H1 (cell line): ENCODE measurements around the gene RAD54L. TPM values are rescaled to one million over a fixed set of nuclear protein-coding genes. Genes with fewer than 3 reads are reported as not detected.

Experiments used
- CTCF ChIA-PET: fragments of 300-600 bp; sonication (Branson Sonifier 250); formaldehyde crosslinking; loops from one replicate; lab custom pipeline; 2021; ENCODE audit not compliant: partially characterized antibody; lab: Charles Lee
- POLR2A ChIA-PET: fragments of 300-600 bp; sonication (Branson Sonifier 250); formaldehyde crosslinking; loops from one replicate; lab custom pipeline; 2021; ENCODE audit warnings: inconsistent platforms; ENCODE audit not compliant: partially characterized antibody; lab: Charles Lee
- DNase-seq, 2 experiments: peaks; one replicate each; pipeline versions ENCODE4 v3.0.0 to v3.0.0-alpha.2; 2010 to 2022; ENCODE audit warnings: low spot score in 2 of 2, low read depth in 1 of 2, mixed read lengths in 1 of 2
- FAIRE-seq: peaks from 2 replicates; lab custom pipeline; 2011; peaks lifted over from hg19 to GRCh38; lab: Jason Lieb, UNC
- H2AFZ ChIP-seq: 2 replicates; pipeline ENCODE4 v1.8.1; 2012; ENCODE audit warnings: low read length, inconsistent platforms
- H2AK5ac ChIP-seq: 2 replicates; pipeline ENCODE4 v1.6.1; 2013; ENCODE audit warnings: low read depth, low read length
- H2BK120ac ChIP-seq: replicated peaks from 2 replicates; pipeline ENCODE3; 2013; ENCODE audit warnings: low read depth, low read length, inconsistent platforms
- H2BK12ac ChIP-seq: 2 replicates; pipeline ENCODE4 v1.6.1; 2013; ENCODE audit warnings: low read depth, low read length
- H2BK15ac ChIP-seq: 2 replicates; pipeline ENCODE4 v1.6.1; 2013; ENCODE audit warnings: low read length
- H2BK20ac ChIP-seq: 2 replicates; pipeline ENCODE4 v1.6.1; 2013; ENCODE audit warnings: low read length
- H2BK5ac ChIP-seq: 2 replicates; pipeline ENCODE4 v1.6.1; 2013; ENCODE audit warnings: low read depth, low read length
- H3K14ac ChIP-seq: 2 replicates; pipeline ENCODE4 v1.6.1; 2013; ENCODE audit warnings: inconsistent platforms; ENCODE audit not compliant: insufficient read length
- H3K18ac ChIP-seq: 2 replicates; pipeline ENCODE4 v1.6.1; 2013; ENCODE audit warnings: low read length; ENCODE audit errors: extremely low read depth
- H3K23ac ChIP-seq: 2 replicates; pipeline ENCODE4 v1.6.1; 2013; ENCODE audit warnings: inconsistent platforms; ENCODE audit not compliant: insufficient read length
- H3K23me2 ChIP-seq: 2 replicates; pipeline ENCODE4 v1.6.1; 2013; ENCODE audit warnings: low read depth, low read length
- H3K27ac ChIP-seq: 2 replicates; pipeline ENCODE4 v1.6.1; 2011; ENCODE audit warnings: low read depth, low read length, inconsistent platforms
- H3K27me3 ChIP-seq, 4 experiments: replicated peaks in 1 of 4; 1 replicate in 1 of 4; 2 replicates in 3 of 4; pipeline versions ENCODE4 v1.6.1 to v1.8.1; 2011 to 2013; ENCODE audit warnings: low read length in 3 of 4, mild to moderate bottlenecking in 3 of 4, inconsistent platforms in 2 of 4, mixed read lengths in 2 of 4, moderate library complexity in 1 of 4; ENCODE audit not compliant: control insufficient read depth in 3 of 4, insufficient read depth in 3 of 4; ENCODE audit errors: extremely low read depth in 1 of 4
- H3K36me3 ChIP-seq, 4 experiments: 2 replicates each; pipeline versions ENCODE4 v1.6.1 to v1.8.1; 2011 to 2013; ENCODE audit warnings: mild to moderate bottlenecking in 4 of 4, low read length in 3 of 4, moderate library complexity in 2 of 4, control low read depth in 1 of 4, inconsistent platforms in 1 of 4; ENCODE audit not compliant: insufficient read depth in 4 of 4, control insufficient read depth in 2 of 4
- H3K4ac ChIP-seq: replicated peaks from 2 replicates; pipeline ENCODE3; 2013; ENCODE audit warnings: low read length, low read depth, mixed read lengths, inconsistent platforms; ENCODE audit not compliant: insufficient read length
- H3K4me1 ChIP-seq, 4 experiments: replicated peaks in 1 of 4; 1 replicate in 1 of 4; 2 replicates in 3 of 4; pipeline versions ENCODE4 v1.6.1 to v1.8.1; 2011 to 2013; ENCODE audit warnings: low read length in 3 of 4, inconsistent platforms in 2 of 4, mixed read lengths in 1 of 4; ENCODE audit not compliant: insufficient read depth in 4 of 4, control insufficient read depth in 3 of 4
- H3K4me2 ChIP-seq, 2 experiments: 2 replicates each; pipeline versions ENCODE4 v1.6.1 to v1.8.1; 2011 to 2013; ENCODE audit warnings: low read depth in 2 of 2, low read length in 2 of 2, control low read depth in 1 of 2, inconsistent platforms in 1 of 2, mild to moderate bottlenecking in 1 of 2; ENCODE audit not compliant: insufficient read depth in 1 of 2
- H3K4me3 ChIP-seq, 4 experiments: fragments of 200-600, 300-600 bp in 1 of 4; sonication (generic), shearing (Covaris generic), sonication (Bioruptor Twin) in 1 of 4; 2 replicates each; pipeline versions ENCODE4 v1.5.1 to v1.8.1; 2011 to 2016; ENCODE audit warnings: low read length in 4 of 4, low read depth in 3 of 4, control low read depth in 2 of 4, inconsistent platforms in 2 of 4, mild to moderate bottlenecking in 2 of 4, mixed read lengths in 1 of 4, moderate library complexity in 1 of 4; ENCODE audit not compliant: insufficient read depth in 2 of 4; ENCODE audit errors: extremely low read depth in 1 of 4
- H3K56ac ChIP-seq: replicated peaks from 2 replicates; pipeline ENCODE3; 2013; ENCODE audit warnings: low read depth, mild to moderate bottlenecking, mixed read lengths, low read length, inconsistent platforms; ENCODE audit not compliant: insufficient read length
- H3K79me1 ChIP-seq: 2 replicates; pipeline ENCODE4 v1.6.1; 2013; ENCODE audit warnings: low read depth, low read length, control low read depth
- H3K79me2 ChIP-seq, 2 experiments: 2 replicates each; pipeline versions ENCODE4 v1.6.1 to v1.8.1; 2012 to 2013; ENCODE audit warnings: low read length in 2 of 2, mild to moderate bottlenecking in 2 of 2, inconsistent platforms in 1 of 2; ENCODE audit not compliant: insufficient read depth in 2 of 2, control insufficient read depth in 1 of 2
- H3K9ac ChIP-seq, 4 experiments: replicated peaks in 1 of 4; 1 replicate in 1 of 4; 2 replicates in 3 of 4; pipeline versions ENCODE4 v1.6.1 to v1.8.1; 2011 to 2013; ENCODE audit warnings: low read depth in 3 of 4, low read length in 3 of 4, control low read depth in 2 of 4, mild to moderate bottlenecking in 2 of 4, moderate library complexity in 2 of 4, inconsistent platforms in 1 of 4; ENCODE audit errors: extremely low read depth in 1 of 4
- H3K9me3 ChIP-seq, 2 experiments: 2 replicates each; pipeline versions ENCODE4 v1.6.1 to v1.8.1; 2012 to 2013; ENCODE audit warnings: mild to moderate bottlenecking in 2 of 2, moderate library complexity in 2 of 2, control low read depth in 1 of 2, inconsistent platforms in 1 of 2, low read depth in 1 of 2, low read length in 1 of 2, mixed read lengths in 1 of 2; ENCODE audit not compliant: insufficient read depth in 2 of 2
- H4K20me1 ChIP-seq, 2 experiments: replicated peaks in 1 of 2; 2 replicates each; pipeline versions ENCODE3 to v1.8.1; 2011 to 2013; ENCODE audit warnings: inconsistent platforms in 2 of 2, low read length in 2 of 2, mild to moderate bottlenecking in 1 of 2; ENCODE audit not compliant: insufficient read depth in 2 of 2, control insufficient read depth in 1 of 2
- H4K5ac ChIP-seq: 2 replicates; pipeline ENCODE4 v1.6.1; 2013; ENCODE audit warnings: low read length, low read depth, mixed read lengths, inconsistent platforms; ENCODE audit not compliant: insufficient read length
- H4K8ac ChIP-seq: 2 replicates; pipeline ENCODE4 v1.8.0; 2013; ENCODE audit warnings: mild to moderate bottlenecking, moderate library complexity, low read length, inconsistent platforms; ENCODE audit not compliant: insufficient read depth; ENCODE audit errors: extremely low read depth
- H4K91ac ChIP-seq: replicated peaks from 2 replicates; pipeline ENCODE3; 2013; ENCODE audit warnings: low read length, mixed read lengths, inconsistent platforms; ENCODE audit not compliant: insufficient read length
- ATF3 ChIP-seq: IDR thresholded peaks from 2 replicates; pipeline ENCODE4 v1.6.1; 2011; ENCODE audit warnings: low read depth, mild to moderate bottlenecking, low read length; ENCODE audit not compliant: insufficient read depth
- BACH1 ChIP-seq: IDR thresholded peaks from 2 replicates; pipeline ENCODE4 v1.6.1; 2012; ENCODE audit warnings: low read length, improper control_type of control experiment
- CHD1 ChIP-seq: IDR thresholded peaks from 2 replicates; pipeline ENCODE4 v1.6.1; 2012; ENCODE audit warnings: low read depth, low read length, improper control_type of control experiment
- CTBP2 ChIP-seq: IDR thresholded peaks from 2 replicates; pipeline ENCODE4 v1.7.0; 2011; ENCODE audit warnings: borderline replicate concordance, mild to moderate bottlenecking, moderate library complexity, mixed read lengths, low read length; ENCODE audit not compliant: insufficient read depth, insufficient read length
- CTCF ChIP-seq, 3 experiments: IDR thresholded peaks; 1 replicate in 2 of 3; 2 replicates in 1 of 3; pipeline versions ENCODE4 v1.5.1 to v1.6.1; 2011; ENCODE audit warnings: low read length in 3 of 3, mild to moderate bottlenecking in 3 of 3, inconsistent platforms in 2 of 3, low read depth in 1 of 3, moderate library complexity in 1 of 3; ENCODE audit not compliant: insufficient read depth in 1 of 3; ENCODE audit errors: control extremely low read depth in 1 of 3
- E2F6 ChIP-seq: IDR thresholded peaks from 2 replicates; pipeline ENCODE4 v1.6.1; 2012; ENCODE audit warnings: inconsistent platforms
- KDM5A ChIP-seq: fragments of 200-600 bp; IDR thresholded peaks from 2 replicates; pipeline ENCODE4 v1.7.1; 2012; ENCODE audit warnings: mild to moderate bottlenecking, low read length, inconsistent platforms, mixed read lengths
- POLR2AphosphoS5 ChIP-seq: IDR thresholded peaks from 2 replicates; pipeline ENCODE4 v1.6.1; 2011; ENCODE audit warnings: low read depth, low read length
- SAP30 ChIP-seq: fragments of 300-600 bp; sonication (generic); IDR thresholded peaks from 2 replicates; pipeline ENCODE4 v1.7.1; 2012; ENCODE audit warnings: low read length, moderate library complexity, mild to moderate bottlenecking, inconsistent platforms; ENCODE audit not compliant: insufficient read depth, insufficient replicate concordance
- SUZ12 ChIP-seq: fragments of 200-600 bp; sonication (generic); IDR thresholded peaks from 2 replicates; pipeline ENCODE4 v1.6.1; 2012; ENCODE audit warnings: mild to moderate bottlenecking, inconsistent platforms, low read length, moderate library complexity, mixed read lengths
- WGBS, 2 experiments: shearing (Covaris generic) in 1 of 2; methylation state at CpG; one replicate each; pipeline versions ENCODE4 v1.1.6 to v1.1.7; 2013 to 2015; ENCODE audit warnings: low lambda C conversion rate in 2 of 2, mixed read lengths in 2 of 2, inconsistent platforms in 1 of 2, low coverage in 1 of 2, missing lambda C conversion rate in 1 of 2; ENCODE audit not compliant: insufficient replicate concordance in 2 of 2, insufficient coverage in 1 of 2, insufficient read length in 1 of 2; ENCODE audit errors: extremely low coverage in 1 of 2, missing lambda C conversion rate in 1 of 2; 5-methylcytosine and 5-hydroxymethylcytosine counted together
- polyA plus RNA-seq, 7 experiments: library from polyadenylated mRNA; depleted of rRNA in 3 of 7; stranded (reverse) in 5 of 7; unstranded in 2 of 7; fragments of >200 nt in 5 of 7; fragments of 200-250 nt in 2 of 7; gene quantifications; 1 replicate in 5 of 7; 2 replicates in 1 of 7; 4 replicates in 1 of 7; pipeline versions ENCODE4 v1.2.1 to v1.2.3, GENCODE V29; 2011 to 2013; ENCODE audit warnings: missing spikeins in 2 of 7, mixed read lengths in 2 of 7
- total RNA-seq: library from RNA; stranded (reverse); fragmentation: NEBNext Ultra II Directional; extraction: Animal tissue kit (Norgen Biotek cat#: 25700); gene quantifications from 2 replicates; pipeline ENCODE4 v1.2.1, GENCODE V29; 2021

Gene RAD54L
- total and polyA plus RNA-seq, 2 of the 8 experiments (the other 6 are each of a cell fraction or from before 2014, with no cell fraction given) = 43.5 to 50.3 TPM

GRCh38 chr1:46280092-46280491, 32.5 kb downstream of the RAD54L start:
- Histone ChIP-seq H3K4me2 (no peak overlapping the region), H3K79me2 (no peaks in the 10 kb centered on the region), H3K36me3 (peaks cover 24 to 76% (median 45%) of the 10 kb centered on the region in 4 experiments), H4K91ac (no peak overlapping the region), H2BK5ac (no peak overlapping the region), H3K56ac (no peak overlapping the region), H3K4ac (no peak overlapping the region), H2BK12ac (no peak overlapping the region), H4K5ac (no peak overlapping the region), H4K20me1 (peaks cover 2 to 4% of the 10 kb centered on the region in 2 experiments), H3K79me1 (no peaks in the 10 kb centered on the region), H3K23ac (no peak overlapping the region), H3K14ac (no peak overlapping the region), H2BK15ac (no peak overlapping the region), H4K8ac (no peak overlapping the region), H2AFZ (no peak overlapping the region), H3K9me3 (no peaks in the 10 kb centered on the region), H3K18ac (no peak overlapping the region), H3K27me3 (no peaks in the 10 kb centered on the region), H2AK5ac (no peak overlapping the region), H2BK120ac (no peak overlapping the region), H2BK20ac (no peak overlapping the region), H3K4me3 (no peak overlapping the region), H3K9ac (no peak overlapping the region), H3K4me1 (no peaks in the 10 kb centered on the region), H3K27ac (no peak overlapping the region), H3K23me2 (no peaks in the 10 kb centered on the region)
- FAIRE-seq (no peak), DNase-seq (no peak)
- 95% methylated on average over 3 of the region's 3 CpGs; no CpG with 5 or more reads in 1 of the 2 experiments for WGBS, 2 experiments
- POLR2A ChIA-PET = interaction anchor here (1.3 to 33.1 kb wide), 6 partner anchors 4 to 68 kb away, joined by 3 to 689 read pairs (median 6); partner anchors contain the start of genes LRRC41 and UQCRH
- CTCF ChIA-PET = interaction anchor here (0.9 kb wide), 1 partner anchor 10 kb away, joined by 3 read pairs; no protein-coding TSS in a partner anchor
- TF ChIP-seq POLR2AphosphoS5 = no peak; the same call in 1 of the 2 replicates
- no peak for TF ChIP-seq ATF3
- TF ChIP-seq KDM5A = no peak
- no peak for TF ChIP-seq SAP30
- no peak for TF ChIP-seq CHD1
- TF ChIP-seq SUZ12 = no peak
- TF ChIP-seq CTCF (IDR thresholded peaks at IDR 0.05; ENCODE audit: control extremely low read depth in 1 of 3, insufficient read depth in 1 of 3, low read depth in 1 of 3, low read length in 3 of 3) = no peak
- TF ChIP-seq CTBP2 = no peak
- TF ChIP-seq E2F6 = no peak
- no peak for TF ChIP-seq BACH1
